Right lobe of liver (tissue), 4 donors: Measurements from ENCODE around the gene METTL2B.

Experiments used
- POLR2A ChIP-seq: fragments of 450-650 bp; IDR thresholded peaks from one replicate; pipeline ENCODE4 v1.6.1; 2017; ENCODE audit warnings: antibody characterized with exemption, mild to moderate bottlenecking
- TF ChIP-seq, protein P1 (sequence below), 4 donors: fragments of 200-600 bp in 3 of 4; fragments of 450-650 bp in 1 of 4; IDR thresholded peaks; one replicate each; pipeline versions ENCODE4 v1.5.1 to v1.8.0; 2016 to 2022; ENCODE audit warnings: antibody characterized with exemption in 4 of 4, mild to moderate bottlenecking in 2 of 4
- donor health status: DM: no; HTN: no; CAD: no.
- donor health status: DM: no; HTN: no; CAD: no.
- donor health status: DM: no; HTN: yes; CAD: no.

DNA sequence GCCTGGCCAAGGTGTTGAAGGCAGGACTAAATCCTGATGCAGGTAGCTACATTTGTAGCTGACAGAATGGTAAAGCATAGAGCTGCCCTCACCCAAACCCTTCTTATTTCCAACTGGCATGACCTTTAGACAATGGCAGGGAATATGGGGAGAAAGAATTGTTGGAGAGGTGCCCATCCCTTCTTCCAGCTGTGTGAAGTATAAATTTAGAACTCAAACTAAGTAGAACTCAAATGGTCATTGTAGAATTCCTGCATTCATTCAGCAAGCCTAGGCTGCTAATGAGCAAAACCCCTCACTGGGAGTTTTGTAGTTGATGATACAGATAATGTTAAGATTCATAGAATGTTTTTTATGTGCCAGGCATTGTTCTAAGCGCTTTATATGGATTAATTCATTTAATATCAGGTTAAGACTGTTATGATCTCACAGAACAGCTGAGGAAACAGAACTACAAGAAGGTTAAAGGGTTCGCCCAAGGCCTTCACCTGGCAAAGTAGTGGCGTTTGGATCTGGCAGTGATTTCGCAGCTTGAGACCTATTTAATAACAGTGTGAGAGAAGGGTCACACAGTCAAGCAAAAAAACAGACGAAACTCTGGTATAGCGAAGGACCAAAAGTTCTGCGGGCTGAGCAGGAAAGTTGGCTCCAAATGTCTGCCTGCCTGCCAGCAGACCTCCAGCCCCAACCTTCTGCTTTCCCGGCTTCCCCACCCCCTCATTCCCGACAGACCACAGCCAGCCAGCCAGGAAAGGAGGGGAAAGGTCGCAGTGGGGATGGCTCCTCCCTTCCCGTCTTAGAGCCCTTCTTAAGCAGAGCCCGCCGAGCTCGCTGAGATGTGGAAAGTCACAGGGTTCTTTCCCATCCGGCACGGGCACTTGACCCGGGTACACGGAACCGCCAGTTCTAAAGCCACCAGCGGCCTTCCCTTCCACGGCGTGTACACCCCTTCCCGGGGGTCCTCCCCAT lies 22.4 kb upstream of the METTL2B start:
- peak; percentile 29 for TF ChIP-seq POLR2A
- TF ChIP-seq, protein P1, sequence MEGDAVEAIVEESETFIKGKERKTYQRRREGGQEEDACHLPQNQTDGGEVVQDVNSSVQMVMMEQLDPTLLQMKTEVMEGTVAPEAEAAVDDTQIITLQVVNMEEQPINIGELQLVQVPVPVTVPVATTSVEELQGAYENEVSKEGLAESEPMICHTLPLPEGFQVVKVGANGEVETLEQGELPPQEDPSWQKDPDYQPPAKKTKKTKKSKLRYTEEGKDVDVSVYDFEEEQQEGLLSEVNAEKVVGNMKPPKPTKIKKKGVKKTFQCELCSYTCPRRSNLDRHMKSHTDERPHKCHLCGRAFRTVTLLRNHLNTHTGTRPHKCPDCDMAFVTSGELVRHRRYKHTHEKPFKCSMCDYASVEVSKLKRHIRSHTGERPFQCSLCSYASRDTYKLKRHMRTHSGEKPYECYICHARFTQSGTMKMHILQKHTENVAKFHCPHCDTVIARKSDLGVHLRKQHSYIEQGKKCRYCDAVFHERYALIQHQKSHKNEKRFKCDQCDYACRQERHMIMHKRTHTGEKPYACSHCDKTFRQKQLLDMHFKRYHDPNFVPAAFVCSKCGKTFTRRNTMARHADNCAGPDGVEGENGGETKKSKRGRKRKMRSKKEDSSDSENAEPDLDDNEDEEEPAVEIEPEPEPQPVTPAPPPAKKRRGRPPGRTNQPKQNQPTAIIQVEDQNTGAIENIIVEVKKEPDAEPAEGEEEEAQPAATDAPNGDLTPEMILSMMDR (IDR thresholded peaks at IDR 0.05) = no peak
